DMS53 (cell line): ENCODE results near the gene ARL4D.
"Not testable (repeated sequence)": the region's sequence is repeated elsewhere in the genome, so short reads cannot be mapped to it uniquely, and the experiment has no call there.

Source experiments
- DNase-seq: peaks from one replicate; lab custom pipeline; 2025; lab: John Stamatoyannopoulos, UW

Gene ARL4D

DNA sequence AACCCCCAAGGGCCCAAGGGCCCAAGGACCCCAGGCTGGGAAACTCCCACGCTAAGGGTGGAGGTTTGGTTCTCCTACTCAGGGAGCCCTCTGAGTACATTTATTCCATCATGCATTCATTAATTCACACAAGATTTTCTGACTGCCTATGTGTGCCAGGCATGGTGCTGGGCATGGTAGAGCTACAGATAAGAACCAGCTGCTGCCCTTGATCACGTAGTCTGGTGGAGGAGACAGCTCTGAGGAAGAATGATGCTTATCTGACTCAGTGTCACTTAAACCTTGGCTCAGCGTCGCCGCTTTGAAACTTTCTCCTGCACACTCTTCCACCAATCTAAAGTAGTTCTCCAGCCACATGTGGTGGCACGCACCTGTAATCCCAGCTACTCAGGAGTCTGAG, 3.6 kb upstream of the ARL4D start:
- no peak for DNase-seq

DNA sequence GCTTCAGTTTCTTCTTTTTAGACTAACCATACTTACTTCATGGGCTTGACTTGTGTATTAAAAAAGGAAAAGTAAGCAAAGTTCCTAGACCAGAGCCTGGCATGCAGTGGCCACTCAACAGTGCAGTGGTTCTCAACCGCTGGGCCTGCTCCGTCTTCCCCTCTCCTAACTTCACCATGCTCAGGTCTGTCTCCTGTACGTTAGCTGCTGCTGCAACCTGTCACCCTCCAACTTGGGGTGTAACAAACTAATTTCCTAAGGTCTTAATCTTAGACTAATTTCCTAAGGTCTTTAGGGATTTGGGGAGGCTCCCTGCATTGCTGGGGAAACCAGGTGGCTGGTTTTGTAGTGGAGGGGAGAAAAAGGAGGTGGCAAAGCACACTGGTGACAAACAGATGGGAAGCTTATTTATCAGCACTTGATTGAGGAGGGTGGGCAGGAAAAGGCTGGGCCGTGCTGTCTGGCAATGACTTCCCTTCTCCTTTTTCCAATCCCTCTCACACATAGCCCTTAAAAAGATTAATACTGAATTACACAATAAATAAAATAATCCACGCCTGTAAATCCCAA, 2.2 kb upstream of the ARL4D start:
- DNase-seq, result no peak

DNA sequence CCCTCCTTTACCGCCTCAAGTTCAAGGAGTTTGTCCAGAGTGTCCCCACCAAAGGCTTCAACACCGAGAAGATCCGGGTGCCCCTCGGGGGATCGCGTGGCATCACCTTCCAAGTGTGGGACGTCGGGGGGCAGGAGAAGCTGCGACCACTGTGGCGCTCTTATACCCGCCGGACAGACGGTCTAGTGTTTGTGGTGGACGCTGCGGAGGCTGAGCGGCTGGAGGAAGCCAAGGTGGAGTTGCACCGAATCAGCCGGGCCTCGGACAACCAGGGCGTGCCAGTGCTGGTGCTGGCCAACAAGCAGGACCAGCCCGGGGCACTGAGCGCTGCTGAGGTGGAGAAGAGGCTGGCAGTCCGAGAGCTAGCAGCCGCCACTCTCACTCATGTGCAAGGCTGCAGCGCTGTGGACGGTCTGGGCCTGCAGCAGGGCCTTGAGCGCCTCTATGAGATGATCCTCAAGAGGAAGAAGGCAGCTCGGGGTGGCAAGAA, 1.1 kb downstream of the ARL4D start:
- DNase-seq, result peak; percentile 30

DNA sequence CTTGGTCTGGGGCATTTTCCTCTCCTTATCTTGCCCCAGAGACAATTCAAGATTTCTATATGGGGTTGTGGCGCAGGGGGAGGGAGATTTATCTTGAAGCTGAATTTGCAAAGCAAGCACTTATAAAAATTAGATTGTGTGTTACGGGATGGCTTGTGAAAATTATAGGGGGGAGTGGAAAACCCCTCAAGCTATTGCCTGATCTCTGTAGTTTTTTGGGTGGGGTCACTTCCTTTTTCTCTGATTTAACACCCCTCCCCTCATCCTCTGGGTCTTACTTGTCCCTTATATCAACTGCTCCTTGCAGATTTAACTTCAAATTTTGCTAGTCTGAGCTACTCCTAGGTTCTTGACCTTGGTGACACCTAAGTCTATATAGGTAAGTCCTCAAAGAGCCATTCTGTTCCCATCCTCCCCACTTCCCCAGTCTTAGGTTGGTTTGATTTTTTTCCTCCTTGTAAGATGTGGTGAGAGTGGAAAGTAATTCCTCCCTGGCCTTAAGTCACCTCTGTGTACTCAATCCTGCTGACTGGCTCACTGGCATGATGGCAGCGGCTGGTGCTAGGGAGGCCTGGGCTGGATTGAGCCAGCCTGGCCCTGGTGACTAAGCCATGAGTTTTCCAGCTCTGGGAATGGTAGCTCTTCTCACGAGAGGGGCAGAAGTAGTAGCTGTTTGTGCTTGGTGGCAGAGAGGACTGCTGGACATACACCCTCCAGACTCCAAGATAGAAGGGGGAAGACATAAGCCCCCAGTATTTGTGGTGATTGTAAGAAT, 2.3 kb downstream of the ARL4D start:
- DNase-seq, result peak; percentile 76

DNA sequence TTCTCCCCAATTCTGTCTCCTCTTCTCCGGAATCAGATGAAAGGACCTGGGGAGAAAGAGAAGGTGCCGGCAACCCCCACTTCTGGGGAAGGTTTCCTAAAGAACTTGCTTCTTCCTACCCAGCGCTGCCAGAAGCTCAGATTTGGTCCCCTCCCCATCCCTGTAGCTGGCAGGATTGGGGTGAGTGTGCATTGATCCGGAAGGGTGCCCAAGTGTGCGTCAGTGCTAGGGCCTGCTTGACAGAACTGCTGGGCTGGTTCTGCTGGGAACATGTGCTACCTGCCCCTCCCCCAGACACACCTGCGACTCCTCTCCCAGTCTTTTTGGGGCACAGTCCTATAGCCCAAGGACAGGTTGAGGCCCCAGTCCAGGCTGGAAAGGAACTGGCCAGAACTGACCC, 3.3 kb downstream of the ARL4D start:
- no peak for DNase-seq

DNA sequence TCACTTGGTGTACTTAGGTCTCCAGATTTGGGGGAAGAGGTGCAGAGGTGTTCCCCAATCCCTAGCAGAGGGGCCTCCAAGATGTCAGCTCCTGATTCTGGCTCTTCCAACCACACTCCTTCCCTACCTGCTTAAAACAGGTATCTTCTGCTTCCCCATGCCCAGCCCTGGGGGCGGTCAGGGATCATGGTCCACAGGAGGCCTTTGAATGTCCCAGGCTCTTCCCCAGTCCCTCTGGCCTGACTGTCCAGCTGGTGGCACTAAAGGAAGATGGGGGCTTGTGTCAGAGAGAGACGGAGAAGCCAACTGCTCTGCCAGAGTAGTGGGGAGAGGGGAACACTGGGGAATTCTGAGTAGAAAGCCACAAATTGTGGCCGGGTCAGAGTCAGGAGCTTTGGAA, 3.8 kb downstream of the ARL4D start:
- no peak for DNase-seq

DNA sequence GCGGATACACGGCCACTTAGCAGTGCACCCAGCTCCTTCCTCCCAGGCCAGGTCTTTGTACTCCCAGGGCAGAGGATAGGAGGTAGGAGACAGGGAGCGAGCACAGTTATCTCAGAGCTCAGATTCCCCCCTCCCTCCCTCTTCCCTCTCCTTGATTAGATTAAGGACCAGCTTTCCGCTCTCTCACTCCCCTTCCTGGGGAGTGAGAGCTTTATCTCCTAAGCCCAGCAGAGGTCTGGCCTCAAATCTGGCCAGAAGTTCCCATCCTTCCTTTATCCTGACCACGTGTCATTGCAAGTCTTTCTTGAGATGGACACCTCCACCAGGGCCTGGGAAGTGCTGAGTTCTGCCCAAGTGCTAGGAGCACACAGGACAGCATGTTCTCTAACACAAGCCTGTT, 5.1 kb downstream of the ARL4D start:
- no peak for DNase-seq

DNA sequence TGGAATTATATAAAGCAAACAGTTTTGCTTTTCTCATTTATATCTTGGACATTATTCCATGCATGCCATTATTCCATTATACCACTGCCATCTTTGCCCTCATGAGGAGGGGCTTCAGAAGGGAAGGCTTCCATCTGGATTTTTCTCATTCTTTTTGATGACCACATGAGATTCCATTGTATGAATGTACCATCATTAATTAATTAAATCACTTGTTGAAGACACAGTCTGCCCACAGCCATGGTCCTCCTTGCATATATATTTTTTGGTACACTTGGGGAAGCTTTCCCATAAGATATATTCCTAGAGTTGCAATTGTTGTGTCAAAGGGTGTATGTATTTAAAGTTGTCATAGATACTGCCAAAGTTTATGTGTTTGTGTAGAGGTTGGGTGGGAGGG, 7.1 kb downstream of the ARL4D start:
- DNase-seq, result no peak

DNA sequence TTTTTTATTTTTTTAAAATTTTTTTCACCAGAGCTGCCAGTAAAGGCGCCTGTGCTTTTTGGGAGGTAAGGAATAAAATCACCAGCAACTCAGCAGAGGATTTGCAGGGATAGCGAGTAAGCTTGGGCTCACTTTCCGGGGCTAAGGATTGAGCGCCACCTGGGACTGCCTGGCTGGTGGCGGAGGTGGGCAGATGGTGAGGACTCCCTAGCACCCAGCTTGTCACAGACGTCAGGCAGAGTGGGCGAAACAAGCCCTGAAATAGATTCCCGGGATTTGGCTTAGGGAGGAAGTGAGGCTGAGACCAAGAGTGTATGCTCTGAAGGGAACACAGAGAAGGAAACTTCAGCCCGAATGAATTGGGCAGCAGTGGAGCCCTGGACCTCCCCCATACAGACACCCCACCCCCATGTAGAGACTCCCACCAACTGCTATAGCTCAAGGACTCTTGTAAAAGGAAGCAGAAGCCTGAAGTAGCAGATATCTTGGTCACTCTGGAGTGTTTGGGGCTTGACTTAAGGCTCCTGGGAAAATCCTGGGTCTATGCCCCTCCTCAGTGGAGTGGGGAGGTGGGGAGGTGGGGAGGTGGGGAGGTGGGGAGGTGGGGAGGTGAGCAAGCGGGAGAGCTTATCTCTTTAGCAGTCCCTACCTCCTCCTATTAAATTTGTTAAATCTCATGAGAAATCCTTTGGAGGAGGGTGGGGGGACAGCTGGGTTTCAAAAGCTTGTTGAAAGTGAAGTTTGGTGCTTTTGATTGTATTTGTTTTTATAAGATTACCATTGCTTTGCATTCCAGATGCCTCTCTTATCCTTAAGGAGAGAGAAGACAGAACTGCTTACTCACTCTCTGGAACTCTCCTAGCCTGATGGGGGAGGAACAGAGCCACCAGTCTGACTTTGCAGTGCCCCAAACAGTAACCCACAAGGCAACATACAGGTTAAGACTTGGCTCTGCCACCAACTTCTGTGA, 8.2 kb downstream of the ARL4D start:
- DNase-seq, result no peak

DNA sequence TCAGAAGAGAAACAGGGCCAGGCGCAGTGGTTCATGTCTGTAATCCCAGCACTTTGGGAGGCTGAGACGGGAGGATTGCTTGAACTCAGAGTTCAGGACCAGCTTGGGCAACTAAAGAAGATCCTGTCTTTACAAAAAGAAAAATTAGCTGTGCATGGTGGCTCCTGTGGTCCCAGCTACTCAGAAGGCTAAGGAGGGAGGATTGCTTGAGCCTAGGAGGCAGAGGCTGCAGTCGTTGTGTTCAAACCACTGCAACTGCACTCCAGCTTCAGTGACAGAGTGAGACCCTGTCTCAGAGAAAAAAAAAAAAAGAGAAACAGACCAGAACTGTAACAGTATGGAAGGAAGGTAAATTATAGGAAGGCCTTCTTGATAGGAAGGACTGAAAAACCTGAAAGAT, 10.3 kb downstream of the ARL4D start:
- no peak for DNase-seq

DNA sequence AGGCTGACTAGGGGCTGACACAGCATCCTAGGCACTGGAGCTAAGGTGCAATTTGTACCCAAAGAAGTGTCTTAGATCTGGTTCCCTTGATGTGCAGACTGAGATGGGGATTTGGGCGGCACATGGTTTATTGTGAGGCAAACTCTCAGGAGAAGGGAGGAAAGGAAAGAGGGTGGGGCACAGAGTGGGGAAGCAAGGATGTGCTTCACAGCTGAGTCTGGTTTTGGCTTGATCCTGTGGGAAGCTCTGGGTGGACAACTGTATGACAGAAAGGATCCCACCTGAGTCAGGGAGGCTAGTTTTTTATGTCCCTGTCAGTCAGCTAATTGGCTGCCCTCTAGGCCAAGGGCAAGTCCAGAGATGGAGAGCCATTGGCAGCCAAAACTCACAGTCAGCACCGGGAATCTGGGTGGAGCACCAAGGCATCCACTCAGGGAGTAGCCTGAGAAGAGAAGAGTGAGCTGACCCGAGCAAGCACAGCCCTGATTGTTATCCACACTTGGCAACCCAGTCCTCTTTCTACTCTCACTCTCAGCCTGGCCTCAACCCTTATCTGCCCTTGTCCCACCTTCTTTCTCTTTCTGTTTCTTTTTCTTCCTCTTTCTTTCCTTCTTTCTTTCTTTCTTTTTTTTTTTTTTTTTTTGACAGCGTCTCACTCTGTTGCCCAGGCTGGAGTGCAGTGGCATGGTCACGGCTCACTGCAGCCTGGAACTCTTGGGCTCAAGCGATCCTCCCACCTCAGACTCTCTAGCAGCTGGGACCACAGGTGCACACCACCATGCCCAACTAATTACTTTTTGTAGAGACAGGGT, 12.0 kb downstream of the ARL4D start:
- no peak for DNase-seq

DNA sequence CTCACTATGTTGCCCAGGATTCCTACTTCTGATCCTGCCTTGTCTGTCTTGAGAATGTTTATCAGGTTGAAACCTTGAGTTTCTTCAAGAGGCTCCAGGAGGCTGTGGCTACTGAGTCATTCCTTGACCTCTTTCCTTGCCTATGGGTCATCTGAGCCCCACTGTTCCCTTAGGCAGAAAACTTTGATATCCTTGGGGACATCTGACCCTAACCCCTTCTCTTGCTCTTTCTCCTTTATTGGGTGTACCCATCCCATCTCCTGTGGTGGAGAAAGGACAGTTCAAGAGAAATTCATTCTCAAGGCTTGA, 12.5 kb downstream of the ARL4D start:
- no peak for DNase-seq

DNA sequence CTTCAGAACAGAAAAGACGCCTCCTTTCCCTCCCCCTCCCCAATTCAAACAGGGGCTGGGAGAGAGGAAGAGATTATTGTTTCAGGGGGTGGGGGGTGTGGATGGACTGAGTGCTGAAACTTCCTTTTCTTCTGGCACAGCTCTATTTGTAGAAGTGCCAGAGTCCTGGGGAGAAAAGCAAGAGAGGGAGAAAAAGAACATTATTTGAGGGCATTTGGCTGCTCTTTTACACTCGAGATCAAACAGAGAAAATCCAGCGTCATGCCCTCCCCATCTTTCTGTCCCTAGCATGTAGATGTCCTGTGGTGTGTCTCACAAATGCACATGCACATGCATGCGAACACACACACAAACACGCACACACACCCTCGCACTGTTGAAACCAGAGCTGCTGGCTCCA, 13.0 kb downstream of the ARL4D start:
- no peak for DNase-seq

DNA sequence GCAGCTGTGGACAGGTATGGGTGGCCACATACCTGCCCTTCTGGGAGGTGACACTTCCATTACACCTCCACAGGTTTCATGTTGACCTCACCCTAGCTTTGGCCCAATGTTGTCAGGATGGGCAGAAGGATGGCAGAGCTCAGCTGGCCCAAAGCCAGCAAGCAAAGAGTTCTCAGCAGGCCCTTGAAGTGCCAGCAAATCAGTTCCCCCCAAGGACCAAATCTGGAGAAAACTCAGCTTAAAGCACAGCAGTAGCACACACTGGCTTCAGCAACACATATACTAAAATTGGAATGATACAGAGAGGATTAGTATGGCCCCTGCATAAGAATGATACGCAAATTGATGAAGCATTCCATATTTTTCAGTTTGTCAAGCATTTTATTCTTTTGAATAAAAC, 13.4 kb downstream of the ARL4D start:
- no peak for DNase-seq

DNA sequence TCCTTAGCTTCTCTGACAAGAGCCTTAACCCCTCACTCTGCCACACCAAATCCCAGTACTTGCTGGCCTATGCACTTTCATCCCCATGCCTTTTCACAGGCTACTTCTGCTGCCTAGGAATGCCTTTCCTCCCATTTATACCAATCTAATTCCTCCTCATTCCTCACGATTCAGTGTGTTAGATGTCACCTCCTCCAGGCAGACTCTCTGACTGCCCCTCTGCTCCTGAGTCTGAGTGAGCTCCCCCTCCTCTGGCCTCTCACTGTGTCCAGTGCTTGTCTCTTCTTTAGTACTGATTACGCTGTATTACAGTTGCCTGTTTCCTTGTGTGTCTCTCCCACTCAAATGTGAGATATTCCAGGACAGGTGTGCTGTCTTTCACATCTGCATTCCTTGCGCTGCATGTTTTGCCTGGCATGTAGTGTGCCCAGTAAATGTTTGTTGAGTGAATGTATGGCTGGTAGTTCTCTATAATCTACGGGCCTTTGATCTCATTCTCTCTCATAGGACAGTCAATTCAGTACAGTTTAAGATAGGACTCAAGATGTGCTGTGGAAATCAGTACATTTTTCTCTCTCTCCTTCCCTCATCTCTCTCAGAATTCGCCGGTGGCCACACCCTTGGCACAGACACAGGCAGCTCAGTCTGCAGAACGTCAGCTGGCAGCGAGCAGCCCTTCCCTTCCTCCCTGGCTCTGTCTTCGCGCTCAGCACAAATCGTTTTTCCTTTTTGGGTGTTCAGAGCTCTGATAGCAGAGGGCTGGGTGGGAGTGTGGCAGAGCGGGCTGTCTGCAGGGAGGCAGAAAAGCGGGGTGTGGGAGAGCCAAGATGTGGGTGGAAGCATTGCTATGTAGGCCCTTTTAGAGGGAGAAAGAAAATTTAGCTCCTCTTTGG, 18.5 kb downstream of the ARL4D start:
- no peak for DNase-seq

DNA sequence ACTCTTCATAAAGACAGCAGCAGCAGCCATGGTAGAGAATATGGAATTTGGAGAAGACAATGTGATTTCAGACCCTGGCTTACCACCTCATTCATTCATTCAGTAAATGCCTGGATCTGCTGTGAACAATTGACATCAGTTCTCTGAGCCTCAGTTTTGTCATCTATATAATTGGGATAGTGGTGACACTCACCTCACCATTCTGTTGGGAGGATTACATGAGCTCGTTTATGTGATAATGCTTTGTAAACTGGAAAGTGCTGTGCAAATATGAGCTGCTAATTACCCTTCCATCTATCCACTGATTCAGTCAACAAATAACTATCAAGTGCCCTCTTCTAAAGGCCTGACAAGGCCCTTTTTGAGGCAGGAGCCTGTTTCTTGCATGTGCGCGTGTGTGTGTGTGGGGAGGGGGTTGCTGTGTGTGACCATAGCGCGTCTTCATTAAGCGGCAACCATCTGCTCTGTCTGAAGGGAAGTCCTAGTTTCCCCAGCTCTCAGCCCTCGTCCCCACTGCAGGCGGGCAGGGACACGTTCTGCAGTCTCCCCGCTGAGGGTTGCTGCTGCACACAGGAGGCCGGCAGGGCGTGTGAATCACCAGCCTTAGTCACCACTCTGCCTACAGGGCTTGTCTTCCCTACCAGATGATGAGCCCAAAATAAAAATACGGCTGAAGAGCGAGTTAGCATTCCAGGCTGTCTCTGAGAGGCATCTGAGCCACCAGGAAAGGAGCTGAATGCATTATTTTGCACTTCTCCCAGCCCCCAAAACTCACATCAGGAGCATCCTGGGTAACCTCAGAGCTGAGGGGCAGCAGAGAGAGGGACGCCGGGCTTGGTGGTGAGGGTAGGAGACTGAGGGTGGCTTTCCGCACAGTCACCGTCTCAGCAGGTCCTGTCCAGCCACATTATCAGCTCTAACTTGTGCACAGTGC, 19.9 kb downstream of the ARL4D start:
- DNase-seq, result peak; percentile 91

DNA sequence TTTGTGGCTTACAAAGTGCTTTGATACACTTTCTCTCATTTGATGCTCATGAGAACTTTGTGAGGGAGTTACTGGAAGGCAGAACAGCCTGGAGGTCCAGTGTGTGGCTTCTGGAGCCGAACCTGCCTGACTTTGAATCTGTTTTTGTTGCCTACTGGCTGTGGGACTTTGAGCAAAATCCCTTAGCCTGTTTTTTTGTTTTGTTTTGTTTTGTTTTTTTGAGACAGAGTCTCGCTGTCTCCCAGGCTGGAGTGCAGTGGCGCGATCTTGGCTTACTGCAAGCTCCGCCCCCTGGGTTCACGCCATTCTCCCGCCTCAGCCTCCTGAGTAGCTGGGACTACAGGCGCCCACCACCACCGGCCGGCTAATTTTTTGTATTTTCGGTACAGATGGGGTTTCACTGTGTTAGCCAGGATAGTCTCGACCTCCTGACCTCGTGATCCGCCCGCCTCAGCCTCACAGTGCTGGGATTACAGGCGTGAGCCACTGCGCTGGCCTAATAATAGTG, 20.6 kb downstream of the ARL4D start:
- DNase-seq, result not testable (repeated sequence)

DNA sequence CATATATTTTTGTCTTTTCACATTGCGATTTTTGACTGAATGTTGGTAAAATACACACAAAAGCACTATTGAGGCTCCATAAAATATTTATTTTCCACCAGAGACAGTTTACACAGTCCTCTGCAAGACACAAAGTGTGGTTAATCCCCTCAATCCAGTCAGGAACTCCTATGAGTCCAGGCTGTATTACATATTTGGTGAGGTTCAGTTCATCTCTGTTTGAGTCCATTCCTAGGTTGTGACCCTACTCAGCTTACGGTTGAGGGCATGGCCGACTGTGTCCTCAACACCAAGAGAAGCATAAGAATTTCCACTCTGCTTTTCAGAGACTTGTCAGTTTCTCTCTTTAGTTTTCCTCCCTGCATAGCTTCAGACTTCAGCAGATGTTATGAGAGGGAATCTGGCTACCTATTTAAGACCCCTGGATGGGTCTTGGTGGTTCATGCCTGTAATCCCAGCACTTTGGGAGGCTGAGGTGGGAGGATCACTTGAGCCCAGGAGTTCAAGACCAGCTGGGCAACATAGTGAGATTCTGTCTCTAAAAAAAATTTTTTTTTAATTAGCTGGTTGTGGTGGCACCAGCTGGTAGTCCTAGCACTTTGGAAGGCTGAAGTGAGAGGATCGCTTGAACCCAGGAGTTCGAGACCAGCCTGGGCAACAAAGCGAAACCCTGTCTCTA, 25.1 kb downstream of the ARL4D start:
- DNase-seq, result no peak
